GM12865 (cell line): Measurements from ENCODE around the gene CACNA2D4.

ENCODE experiments used
- DNase-seq: peaks from one replicate; pipeline ENCODE4 v3.0.0; 2010; ENCODE audit warnings: low read depth
- H3K4me3 ChIP-seq: 2 replicates; pipeline ENCODE4 v1.5.1; 2011; ENCODE audit warnings: mild to moderate bottlenecking, low read depth, low read length, control low read depth
- TF ChIP-seq, protein P1 (sequence below): IDR thresholded peaks from 2 replicates; pipeline ENCODE4 v1.5.1; 2011; ENCODE audit warnings: low read length, control low read depth, low read depth, inconsistent platforms; ENCODE audit not compliant: insufficient read depth; ENCODE audit errors: missing control alignments

CACNA2D4 gene

DNA sequence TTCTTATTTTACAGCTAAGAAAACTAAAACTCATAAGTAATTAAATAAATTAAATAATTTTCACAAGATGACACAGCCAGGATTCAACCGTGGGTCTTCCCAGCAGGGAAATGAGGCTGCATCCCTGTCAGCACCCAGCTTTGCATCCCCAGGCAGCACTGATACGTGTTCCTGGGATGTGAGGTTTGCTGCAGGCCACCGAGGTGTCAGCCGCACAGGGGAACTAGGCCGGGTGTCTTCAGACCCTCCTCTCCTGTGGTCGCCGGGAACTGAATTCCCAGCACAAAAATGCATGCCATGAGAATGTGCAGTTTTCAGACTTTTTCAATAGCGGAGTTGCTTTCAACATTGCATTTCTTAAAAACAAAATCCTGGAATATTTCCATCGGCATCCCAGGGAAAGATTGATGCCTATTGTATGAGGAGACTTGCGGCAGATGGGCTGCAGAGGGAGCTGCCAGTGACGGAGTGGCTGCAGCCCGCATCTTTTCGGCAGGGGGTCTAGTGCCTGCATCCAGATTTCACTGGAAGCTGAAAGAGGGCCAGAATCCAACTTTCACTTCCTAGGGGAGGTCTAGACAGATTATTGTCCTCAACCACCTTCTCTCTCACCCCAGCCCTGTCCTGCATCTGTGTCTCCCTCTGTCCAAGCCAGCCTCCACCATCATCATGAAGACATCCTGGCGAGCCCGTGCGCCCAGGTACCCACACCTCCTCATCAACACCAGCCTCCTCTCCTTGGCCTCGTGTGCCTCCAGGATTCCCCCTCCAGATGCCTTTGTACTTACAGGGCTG, 85.5 kb downstream of the CACNA2D4 start:
- TF ChIP-seq, protein P1, sequence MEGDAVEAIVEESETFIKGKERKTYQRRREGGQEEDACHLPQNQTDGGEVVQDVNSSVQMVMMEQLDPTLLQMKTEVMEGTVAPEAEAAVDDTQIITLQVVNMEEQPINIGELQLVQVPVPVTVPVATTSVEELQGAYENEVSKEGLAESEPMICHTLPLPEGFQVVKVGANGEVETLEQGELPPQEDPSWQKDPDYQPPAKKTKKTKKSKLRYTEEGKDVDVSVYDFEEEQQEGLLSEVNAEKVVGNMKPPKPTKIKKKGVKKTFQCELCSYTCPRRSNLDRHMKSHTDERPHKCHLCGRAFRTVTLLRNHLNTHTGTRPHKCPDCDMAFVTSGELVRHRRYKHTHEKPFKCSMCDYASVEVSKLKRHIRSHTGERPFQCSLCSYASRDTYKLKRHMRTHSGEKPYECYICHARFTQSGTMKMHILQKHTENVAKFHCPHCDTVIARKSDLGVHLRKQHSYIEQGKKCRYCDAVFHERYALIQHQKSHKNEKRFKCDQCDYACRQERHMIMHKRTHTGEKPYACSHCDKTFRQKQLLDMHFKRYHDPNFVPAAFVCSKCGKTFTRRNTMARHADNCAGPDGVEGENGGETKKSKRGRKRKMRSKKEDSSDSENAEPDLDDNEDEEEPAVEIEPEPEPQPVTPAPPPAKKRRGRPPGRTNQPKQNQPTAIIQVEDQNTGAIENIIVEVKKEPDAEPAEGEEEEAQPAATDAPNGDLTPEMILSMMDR: no peak
- H3K4me3 ChIP-seq: no peak overlapping the region
- DNase-seq: no peak

DNA sequence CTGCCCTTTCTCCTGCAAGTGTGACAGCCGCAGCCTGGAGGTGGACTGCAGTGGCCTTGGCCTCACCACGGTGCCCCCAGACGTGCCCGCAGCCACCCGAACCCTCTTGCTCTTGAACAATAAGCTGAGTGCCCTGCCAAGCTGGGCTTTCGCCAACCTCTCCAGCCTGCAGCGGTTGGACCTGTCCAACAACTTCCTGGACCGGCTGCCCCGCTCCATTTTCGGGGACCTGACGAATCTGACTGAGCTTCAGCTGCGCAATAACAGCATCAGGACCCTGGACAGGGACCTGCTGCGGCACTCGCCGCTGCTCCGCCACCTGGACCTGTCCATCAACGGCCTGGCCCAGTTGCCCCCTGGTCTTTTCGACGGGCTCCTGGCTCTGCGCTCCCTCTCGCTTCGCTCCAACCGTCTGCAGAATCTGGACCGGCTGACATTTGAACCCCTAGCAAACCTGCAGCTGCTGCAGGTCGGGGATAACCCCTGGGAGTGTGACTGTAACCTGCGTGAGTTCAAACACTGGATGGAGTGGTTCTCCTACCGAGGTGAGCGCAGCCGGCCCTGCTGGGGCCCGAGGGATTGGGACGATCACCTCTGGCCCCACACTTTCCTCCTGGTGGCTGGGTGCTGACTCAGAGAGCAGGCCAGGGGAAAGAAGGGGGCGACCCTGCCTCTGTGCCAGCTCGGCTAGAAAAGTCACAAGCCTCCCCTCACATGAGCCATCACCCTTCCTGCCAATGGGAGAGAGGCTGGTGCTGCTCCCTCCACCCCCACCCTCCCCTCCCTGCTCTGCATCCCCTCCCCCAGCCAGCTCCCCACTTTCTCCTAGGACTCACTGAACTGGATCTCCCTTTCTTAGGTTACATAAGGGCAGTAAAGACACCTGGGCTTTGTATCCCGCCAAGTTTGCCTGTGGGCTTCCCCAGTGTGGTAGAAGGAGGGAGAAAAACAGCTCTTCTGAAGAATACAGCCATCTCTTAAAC, 87.2 kb downstream of the CACNA2D4 start:
- H3K4me3 ChIP-seq: no peak overlapping the region
- DNase-seq: no peak
- TF ChIP-seq, protein P1: no peak

DNA sequence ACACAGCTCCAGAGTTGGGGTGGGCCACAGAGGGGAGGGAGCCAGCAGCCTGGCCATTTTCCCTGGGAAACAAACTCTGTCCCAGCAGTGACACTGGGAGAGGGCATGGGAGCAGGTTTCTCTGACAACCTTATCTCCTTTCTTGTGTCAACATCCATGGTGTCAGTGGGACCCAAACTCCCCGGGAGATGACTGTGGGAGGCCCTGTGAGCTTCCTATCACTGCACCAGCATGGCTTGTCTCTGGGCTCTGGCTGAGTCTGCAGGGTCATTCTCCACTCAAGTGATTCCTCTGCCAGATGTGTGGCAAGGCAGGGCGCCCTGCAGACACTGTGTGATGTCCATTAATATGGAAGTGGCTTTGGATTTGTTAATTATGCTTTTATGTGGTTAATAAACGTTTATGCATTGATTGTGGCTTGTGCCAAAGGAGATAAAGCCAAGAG, 88.0 kb downstream of the CACNA2D4 start:
- H3K4me3 ChIP-seq: no peak overlapping the region
- DNase-seq: no peak
- TF ChIP-seq, protein P1: no peak

DNA sequence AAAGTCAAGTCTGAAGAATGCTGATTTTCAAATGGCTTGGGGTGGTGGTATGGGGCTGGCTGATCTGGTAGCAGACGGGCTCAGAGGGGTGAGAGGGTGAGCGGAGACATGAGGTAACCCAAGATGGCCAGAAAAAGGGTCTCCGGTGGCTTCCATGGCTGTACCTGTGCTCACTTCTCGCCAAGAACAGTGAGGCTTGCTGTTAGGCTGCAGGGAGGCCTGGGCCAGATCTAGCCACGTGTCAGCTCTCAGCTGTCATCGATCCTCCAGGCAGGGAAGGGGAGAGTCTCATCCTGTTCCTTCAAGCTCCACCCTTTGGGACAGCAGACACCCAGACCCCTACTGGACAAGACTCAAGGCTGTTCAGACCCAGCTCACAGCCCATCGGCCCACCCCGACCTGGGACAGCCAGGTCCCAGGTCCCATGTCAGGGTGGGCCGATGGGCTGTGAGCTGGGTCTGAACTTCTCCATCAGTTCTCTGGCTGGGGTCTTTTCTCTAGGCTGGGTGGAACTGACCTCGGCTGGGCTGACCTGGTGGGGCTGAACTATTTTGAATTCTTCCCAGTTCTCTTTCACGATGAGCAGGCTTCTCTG, 89.0 kb downstream of the CACNA2D4 start:
- TF ChIP-seq, protein P1: no peak

GRCh38 chr12:1828856-1829255, 89.6 kb downstream of the CACNA2D4 start:
- TF ChIP-seq, protein P1: no peak
- H3K4me3 ChIP-seq: no peak overlapping the region
- DNase-seq: no peak

More for the DNA sequence above, 89.0 kb downstream of the CACNA2D4 start:
- no peak for DNase-seq
- H3K4me3 ChIP-seq: no peak overlapping the region
